AG09319 (cell line): ENCODE measurements around the gene KLHDC8A.

Experiments used
- DNase-seq: peaks from one replicate; pipeline ENCODE4 v3.0.0-alpha.2; 2010; ENCODE audit warnings: low read depth; ENCODE audit errors: extremely low read depth
- TF ChIP-seq, protein P1 (sequence below): IDR thresholded peaks from 2 replicates; pipeline ENCODE4 v1.5.1; 2011; ENCODE audit warnings: low read depth, mild to moderate bottlenecking, inconsistent platforms, low read length, moderate library complexity

Gene KLHDC8A

DNA sequence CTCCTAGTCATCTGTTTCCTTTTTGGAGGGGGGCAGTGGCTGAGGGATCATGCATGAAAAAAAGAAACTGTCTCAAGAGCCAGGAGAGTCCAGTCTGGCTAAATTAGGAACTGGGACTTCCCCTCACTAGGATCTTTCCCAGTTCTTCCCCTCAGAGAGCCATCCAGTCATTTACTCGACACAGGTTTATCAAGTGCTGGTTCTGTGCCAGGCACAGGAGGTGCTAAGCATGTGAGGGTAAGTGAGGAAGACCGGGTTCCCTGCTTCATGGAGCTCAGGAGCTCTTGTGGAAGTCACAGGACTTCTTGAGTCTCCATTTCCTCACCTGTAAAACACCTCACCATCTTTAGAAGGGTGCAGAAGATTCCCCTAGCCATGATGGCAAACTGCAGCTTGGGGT lies 26.6 kb downstream of the KLHDC8A start:
- TF ChIP-seq, protein P1, sequence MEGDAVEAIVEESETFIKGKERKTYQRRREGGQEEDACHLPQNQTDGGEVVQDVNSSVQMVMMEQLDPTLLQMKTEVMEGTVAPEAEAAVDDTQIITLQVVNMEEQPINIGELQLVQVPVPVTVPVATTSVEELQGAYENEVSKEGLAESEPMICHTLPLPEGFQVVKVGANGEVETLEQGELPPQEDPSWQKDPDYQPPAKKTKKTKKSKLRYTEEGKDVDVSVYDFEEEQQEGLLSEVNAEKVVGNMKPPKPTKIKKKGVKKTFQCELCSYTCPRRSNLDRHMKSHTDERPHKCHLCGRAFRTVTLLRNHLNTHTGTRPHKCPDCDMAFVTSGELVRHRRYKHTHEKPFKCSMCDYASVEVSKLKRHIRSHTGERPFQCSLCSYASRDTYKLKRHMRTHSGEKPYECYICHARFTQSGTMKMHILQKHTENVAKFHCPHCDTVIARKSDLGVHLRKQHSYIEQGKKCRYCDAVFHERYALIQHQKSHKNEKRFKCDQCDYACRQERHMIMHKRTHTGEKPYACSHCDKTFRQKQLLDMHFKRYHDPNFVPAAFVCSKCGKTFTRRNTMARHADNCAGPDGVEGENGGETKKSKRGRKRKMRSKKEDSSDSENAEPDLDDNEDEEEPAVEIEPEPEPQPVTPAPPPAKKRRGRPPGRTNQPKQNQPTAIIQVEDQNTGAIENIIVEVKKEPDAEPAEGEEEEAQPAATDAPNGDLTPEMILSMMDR, result no peak
- DNase-seq, result no peak

DNA sequence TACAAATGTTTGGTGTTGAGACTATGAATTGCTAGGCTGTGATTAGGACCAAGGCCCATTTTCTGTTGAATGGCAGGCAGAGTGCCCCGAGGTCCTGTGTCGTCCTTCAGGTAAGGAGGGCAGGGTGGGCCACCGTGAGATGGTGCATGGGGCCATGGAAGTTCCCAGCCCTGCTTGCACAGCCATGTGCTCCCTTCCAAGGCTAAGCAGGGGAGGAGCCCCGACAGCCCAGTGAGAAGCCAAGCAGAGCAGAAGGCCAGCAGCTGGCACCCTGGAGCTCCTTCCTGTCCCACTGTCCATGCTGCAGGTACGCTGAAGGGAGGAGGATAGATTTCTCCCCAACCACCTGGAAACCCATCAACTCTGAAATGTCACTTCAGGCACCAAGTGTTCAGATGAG lies 27.0 kb downstream of the KLHDC8A start:
- DNase-seq, result no peak
- TF ChIP-seq, protein P1, result no peak

DNA sequence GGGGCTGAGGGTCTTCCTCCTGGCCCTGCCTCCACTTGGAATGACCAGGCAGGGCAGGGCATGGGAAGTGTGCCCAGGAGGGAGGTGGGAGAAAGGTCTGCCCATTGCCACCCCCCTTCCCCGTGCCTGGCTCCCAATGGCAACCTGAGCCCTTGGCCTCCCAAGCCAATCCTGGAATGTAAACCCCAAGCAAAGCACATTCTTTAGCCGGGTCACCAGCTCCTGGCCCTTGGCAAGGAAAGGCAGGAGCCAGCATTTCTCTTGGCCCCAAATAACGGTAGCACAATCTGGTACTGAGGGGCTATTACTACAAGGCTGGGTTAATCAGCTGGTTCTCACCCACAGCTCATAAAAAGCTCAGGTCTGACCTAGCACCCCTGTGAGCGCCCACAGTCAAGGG lies 28.2 kb downstream of the KLHDC8A start:
- TF ChIP-seq, protein P1, result no peak
- DNase-seq, result no peak

DNA sequence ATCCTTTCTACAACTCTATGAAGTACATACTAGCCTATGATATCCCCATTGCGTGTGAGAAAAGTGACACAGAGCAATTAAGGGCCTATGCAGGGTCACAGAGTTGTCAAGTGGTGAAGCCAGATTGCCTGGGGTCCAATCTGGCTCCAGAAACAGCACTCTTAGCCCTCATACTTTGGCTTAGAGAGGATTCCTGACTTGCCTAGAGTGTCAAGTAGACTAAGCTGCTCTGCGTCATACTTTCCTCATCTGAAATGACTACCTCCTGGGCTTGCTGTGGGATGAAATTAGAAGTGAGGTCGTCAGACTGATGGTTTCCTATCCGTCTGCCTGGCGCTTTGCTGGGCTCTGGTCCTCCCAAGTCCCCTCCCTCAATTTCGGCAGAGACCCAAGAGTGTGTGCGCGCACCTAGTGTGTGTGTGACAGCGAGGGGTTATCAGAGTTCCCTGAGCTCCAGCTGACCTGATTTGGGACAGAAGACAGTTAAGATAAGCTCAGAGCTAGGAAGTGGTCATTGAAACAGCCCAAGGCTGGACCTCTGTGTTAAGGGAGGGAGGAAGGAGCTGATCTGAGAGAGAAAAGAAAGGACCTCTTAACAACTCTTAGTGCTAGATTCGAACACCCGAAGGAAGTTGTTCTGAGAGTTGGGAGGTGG lies 29.8 kb downstream of the KLHDC8A start:
- DNase-seq, result no peak

DNA sequence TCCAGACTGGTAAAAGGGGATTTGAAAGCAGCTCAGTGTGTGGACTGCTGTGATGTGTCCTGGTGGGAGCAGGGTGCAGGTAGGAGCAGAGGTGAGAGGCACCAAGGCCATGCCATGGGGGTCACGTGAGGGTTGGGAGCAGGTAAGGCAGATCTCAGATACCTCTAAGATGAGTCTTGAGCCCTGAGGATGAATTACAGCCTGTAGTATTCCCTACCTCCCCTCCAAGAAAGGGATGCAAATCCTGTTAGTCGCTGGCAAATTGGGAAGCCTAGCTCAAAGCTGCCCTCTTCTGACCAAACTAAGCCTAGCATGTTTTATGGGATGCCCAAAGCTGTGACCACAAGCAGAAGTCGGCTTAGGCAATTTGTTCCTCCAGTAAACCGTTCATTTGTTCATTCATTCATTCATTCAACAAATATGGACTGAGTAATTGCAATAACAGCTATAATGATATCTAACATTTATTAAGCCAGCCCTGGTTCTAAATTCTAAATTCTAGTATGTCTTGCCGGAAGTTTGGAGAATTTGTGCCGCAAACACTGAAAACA lies 31.3 kb downstream of the KLHDC8A start:
- TF ChIP-seq, protein P1, result peak; percentile 90
- peak; percentile 44 for DNase-seq

More for the DNA sequence above, 29.8 kb downstream of the KLHDC8A start:
- TF ChIP-seq, protein P1, result no peak

DNA sequence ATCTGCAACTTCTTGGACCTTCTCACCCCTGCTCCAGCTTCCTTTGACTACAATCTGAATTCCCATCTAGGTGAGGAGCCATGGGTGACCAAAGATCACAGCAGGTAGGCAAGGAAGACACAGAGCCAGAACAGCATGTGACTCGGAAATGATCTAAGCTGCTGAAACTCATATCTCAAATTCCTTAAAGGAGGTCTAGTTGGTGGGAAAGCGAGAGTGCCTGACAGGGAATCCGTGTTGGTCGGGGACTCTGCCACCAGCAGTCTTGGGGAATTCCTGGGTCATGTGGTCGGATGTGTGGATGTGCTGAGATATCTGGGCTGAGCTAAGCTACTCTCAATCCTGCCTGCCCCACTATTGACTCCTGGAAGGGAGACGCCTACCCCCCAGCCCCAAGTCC lies 31.9 kb downstream of the KLHDC8A start:
- no peak for DNase-seq
- TF ChIP-seq, protein P1, result no peak

DNA sequence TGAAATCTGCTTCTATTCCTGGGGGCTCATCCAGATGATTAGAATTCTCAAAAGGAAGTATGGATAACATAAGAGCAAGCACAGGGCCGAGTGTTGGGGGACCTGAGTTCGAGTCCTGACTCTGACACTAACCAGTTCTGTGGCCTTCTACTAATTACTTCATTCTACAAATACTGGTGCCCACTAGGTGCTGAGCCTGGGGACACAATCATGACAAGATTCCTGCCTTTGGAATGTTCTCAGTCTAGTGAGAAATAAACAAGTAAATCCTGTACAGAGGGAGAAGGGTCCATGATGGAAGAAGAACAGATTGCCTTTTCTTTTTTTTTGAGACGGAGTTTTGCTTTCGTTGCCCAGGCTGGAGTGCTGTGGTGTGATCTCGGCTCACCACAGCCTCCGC lies 32.9 kb downstream of the KLHDC8A start:
- TF ChIP-seq, protein P1, result no peak
- DNase-seq, result no peak
